GM12892 (cell line): ENCODE measurements around the gene KLF6.

Experiments used
- POLR2A ChIP-seq: IDR thresholded peaks from 2 replicates; pipeline ENCODE4 v1.6.1; 2011; ENCODE audit warnings: low read depth, low read length, control low read depth
- POLR2AphosphoS5 ChIP-seq: IDR thresholded peaks from 2 replicates; pipeline ENCODE4 v1.6.1; 2011; ENCODE audit warnings: low read depth, low read length, control low read depth
- TAF1 ChIP-seq: IDR thresholded peaks from 2 replicates; pipeline ENCODE4 v1.6.1; 2011; ENCODE audit warnings: low read depth, mild to moderate bottlenecking, control low read depth, low read length, borderline replicate concordance

- TF ChIP-seq POLR2AphosphoS5 (no peak), POLR2A (no peak), TAF1 (no peak)
Measured at GRCh38 chr10:3822541-3823330, 37.7 kb upstream of the KLF6 start.
